ENCODE data around the gene KIF19. TPM values are rescaled to one million over a fixed set of nuclear protein-coding genes. Genes with fewer than 3 reads are reported as not detected.

KIF19 gene
- total RNA-seq, 2 donors from 2014 or later = 0.36 to 0.62 TPM

DNA sequence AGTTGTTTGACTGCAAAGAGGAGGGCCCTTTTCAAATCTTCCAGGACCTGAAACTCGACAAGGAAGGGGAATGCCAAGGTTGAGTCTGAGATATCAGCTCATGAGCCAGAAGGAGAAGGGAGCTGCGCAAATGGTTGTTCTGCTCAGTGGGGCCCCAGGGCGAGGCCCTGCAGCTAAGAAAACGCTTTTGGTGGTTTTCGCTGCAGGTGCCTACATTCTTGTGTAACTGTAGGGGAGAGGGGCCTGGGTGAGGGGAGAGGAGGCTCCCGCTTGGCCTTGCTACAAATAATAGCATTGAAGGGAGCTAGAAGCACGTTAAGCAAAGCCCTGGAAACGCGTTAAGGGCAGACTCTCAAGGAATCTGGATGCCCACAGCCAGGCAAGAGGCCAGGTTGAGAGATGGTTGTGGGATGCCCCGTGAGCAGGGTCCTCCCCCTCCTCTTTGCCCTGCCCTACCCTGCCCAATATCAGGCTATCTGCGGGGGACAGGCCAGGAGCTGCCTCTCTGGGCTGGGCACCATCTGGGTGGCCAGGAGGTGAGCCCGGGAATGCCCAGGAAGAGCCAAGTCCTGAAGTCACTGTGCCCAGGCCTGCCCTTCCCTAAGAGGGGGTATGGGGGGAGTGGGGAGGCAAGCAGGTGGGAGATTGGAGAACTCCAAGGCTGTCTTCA, 63.2 kb downstream of the KIF19 start:
- 70% methylated on average over 12 of the region's 12 CpGs for WGBS
- Histone ChIP-seq H3K36me3 (no peaks in the 10 kb centered on the region), H3K4me3 (no peak overlapping the region), H3K4me1 (replicated peaks) (no peaks in the 10 kb centered on the region), H3K27ac (no peak overlapping the region), H3K9me3 (no peaks in the 10 kb centered on the region), H3K27me3 (replicated peaks; ENCODE audit: insufficient read depth) (no peaks in the 10 kb centered on the region)
- TF ChIP-seq, protein P1, sequence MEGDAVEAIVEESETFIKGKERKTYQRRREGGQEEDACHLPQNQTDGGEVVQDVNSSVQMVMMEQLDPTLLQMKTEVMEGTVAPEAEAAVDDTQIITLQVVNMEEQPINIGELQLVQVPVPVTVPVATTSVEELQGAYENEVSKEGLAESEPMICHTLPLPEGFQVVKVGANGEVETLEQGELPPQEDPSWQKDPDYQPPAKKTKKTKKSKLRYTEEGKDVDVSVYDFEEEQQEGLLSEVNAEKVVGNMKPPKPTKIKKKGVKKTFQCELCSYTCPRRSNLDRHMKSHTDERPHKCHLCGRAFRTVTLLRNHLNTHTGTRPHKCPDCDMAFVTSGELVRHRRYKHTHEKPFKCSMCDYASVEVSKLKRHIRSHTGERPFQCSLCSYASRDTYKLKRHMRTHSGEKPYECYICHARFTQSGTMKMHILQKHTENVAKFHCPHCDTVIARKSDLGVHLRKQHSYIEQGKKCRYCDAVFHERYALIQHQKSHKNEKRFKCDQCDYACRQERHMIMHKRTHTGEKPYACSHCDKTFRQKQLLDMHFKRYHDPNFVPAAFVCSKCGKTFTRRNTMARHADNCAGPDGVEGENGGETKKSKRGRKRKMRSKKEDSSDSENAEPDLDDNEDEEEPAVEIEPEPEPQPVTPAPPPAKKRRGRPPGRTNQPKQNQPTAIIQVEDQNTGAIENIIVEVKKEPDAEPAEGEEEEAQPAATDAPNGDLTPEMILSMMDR (IDR thresholded peaks at IDR 0.05) = no peak
- TF ChIP-seq POLR2A (IDR thresholded peaks at IDR 0.05) (no peak), POLR2AphosphoS5 (IDR thresholded peaks at IDR 0.05) (no peak)
- intact Hi-C loops (cut with DNase I) = no loop called here
- DNase-seq (ENCODE audit: low spot score) = no peak

DNA sequence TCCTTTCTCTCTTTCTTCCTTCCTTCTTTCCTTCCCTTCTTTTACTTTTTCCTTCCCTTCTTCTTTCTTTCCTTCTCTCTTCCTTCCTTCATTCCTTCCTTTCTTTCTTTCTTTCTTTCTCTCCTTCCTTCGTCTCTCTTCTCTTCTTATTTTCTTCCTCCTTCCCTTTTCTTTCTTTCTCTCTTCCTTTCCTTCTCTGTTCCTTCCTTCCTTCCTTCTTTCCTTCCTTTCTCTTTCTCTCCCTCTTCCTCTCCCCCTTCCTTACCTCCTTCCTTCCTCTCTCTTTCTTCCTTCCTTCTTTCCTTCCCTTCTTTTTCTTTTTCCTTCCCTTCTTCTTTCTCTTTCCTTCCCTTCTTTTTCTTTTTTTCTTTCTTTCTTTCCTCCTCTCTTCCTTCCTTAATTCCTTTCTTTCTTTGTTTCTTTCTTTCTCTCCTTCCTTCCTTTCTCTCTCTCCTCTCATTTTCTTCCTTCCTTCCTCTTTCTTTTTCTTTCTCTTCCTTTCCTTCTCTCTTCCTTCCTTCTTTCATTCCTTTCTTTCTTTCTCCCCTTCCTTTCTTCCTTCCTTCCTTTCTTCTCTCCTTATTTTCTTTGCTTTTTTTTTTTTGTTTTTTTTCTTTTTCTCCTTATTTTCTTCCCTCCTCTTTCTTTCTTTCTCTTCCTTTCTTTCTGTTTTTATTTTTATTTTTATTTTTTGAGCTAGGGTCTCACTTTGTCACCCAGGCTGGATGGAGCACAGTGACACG, 64.1 kb downstream of the KIF19 start:
- no peak for DNase-seq (ENCODE audit: low spot score)
- intact Hi-C loops (cut with DNase I) = no loop called here
- TF ChIP-seq POLR2A (IDR thresholded peaks at IDR 0.05) (no peak), POLR2AphosphoS5 (IDR thresholded peaks at IDR 0.05) (no peak)
- TF ChIP-seq, protein P1 (IDR thresholded peaks at IDR 0.05) = no peak
- Histone ChIP-seq H3K27me3 (replicated peaks; ENCODE audit: insufficient read depth) (no peaks in the 10 kb centered on the region), H3K27ac (no peak overlapping the region), H3K4me3 (no peak overlapping the region), H3K4me1 (replicated peaks) (no peaks in the 10 kb centered on the region), H3K9me3 (no peaks in the 10 kb centered on the region), H3K36me3 (no peaks in the 10 kb centered on the region)
- WGBS = 94% methylated on average over 2 of the region's 2 CpGs

DNA sequence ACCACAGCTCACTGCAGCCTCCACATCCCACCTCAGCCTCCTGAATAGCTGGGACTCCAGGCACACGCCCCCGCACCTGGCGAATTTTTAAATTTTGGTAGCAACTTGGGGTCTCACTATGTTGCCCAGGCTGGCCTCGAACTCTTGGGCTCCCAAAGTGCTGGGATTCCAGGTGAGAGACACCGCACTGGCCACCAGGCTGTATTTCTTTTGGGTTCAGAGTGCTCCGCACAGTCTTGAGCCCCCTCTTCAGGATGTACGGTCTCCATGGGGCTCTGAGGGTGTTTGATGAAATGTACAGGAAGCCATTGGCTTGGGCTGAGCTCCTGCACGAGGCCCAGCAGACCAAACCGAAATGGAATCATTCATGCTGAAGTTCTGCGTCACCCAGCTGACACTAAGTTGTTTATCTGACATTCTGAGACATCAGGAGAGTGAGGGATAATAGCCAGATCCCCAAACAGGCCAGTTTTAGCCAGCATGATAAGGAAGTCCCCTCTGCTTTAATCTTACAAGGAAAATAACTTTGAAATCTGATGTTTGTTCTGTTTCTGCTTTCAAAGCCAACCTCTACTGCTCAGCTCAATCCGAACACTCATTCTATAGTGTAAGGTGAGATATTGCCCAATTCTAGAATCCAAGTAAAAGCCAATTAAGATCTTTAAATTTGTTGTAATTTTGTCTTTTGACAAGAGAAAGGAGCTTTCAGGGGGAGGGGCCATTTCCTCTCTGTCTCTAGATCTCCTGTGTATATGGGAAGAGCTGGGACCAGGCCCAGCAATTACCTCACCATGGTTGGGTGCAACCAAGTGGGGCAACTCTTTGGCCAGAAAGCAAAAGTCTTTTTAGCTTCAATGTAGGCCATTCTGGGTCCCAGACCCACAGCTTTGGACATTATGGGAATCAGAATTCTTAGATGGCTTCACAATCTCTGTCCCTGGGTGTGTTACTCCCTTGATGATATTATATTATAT, 64.9 kb downstream of the KIF19 start:
- Histone ChIP-seq H3K27ac (no peak overlapping the region), H3K9me3 (no peaks in the 10 kb centered on the region), H3K36me3 (no peaks in the 10 kb centered on the region), H3K27me3 (replicated peaks; ENCODE audit: insufficient read depth) (no peaks in the 10 kb centered on the region), H3K4me3 (no peak overlapping the region), H3K4me1 (replicated peaks) (no peaks in the 10 kb centered on the region)
- DNase-seq (ENCODE audit: low spot score) = no peak
- intact Hi-C loops (cut with DNase I) = no loop called here
- 90% methylated on average over 11 of the region's 11 CpGs for WGBS
- TF ChIP-seq POLR2A (IDR thresholded peaks at IDR 0.05) (no peak), POLR2AphosphoS5 (IDR thresholded peaks at IDR 0.05) (no peak)
- TF ChIP-seq, protein P1 (IDR thresholded peaks at IDR 0.05) = no peak

DNA sequence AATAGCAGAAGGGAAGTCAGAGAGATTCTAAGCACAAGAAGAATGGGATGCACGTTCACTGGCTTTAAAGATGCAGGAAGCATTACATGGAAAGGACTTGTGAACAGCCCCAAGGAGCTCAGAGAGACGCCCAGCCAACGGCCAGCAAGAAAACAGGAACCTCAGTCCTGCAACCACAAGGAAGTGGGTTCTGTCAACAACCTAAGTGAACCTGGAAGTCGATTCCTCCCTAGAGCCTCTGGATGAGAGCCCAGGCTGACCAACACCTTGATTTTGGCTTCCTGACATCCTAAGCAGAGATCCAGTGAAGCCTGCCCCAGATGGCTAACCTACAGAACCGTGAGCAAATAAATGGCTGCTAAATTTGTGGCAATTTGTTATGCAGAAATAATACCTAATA, 65.7 kb downstream of the KIF19 start:
- no peak overlapping the region for H3K4me3 ChIP-seq
- no peak for DNase-seq (ENCODE audit: low spot score)

More for the DNA sequence above, 65.7 kb downstream of the KIF19 start:
- TF ChIP-seq, protein P1 (IDR thresholded peaks at IDR 0.05) = no peak
- TF ChIP-seq POLR2A (IDR thresholded peaks at IDR 0.05) (no peak), POLR2AphosphoS5 (IDR thresholded peaks at IDR 0.05) (no peak)
- 65% methylated on average over 5 of the region's 5 CpGs for WGBS
- H3K27me3 ChIP-seq (replicated peaks; ENCODE audit: insufficient read depth) = no peaks in the 10 kb centered on the region
- H3K36me3 ChIP-seq = no peaks in the 10 kb centered on the region
- no peaks in the 10 kb centered on the region for H3K9me3 ChIP-seq
- H3K27ac ChIP-seq = no peak overlapping the region
- intact Hi-C loops (cut with DNase I) = no loop called here
- H3K4me1 ChIP-seq (replicated peaks) = no peaks in the 10 kb centered on the region
